Activated B cell treated with CpG ODN at 0.5 μM for 24 hours (primary cell): ENCODE measurements around the gene BRD4. TPM values are rescaled to one million over a fixed set of nuclear protein-coding genes. Genes with fewer than 3 reads are reported as not detected.
A peak's percentile ranks its signal among the peaks of the same experiment; 100 is the strongest.

ENCODE experiments used
- ATAC-seq: fragments of 200-7000 bp; cut with Tn5 transposase; one replicate; pipeline ENCODE4 v1.10.0; 2021; ENCODE audit warnings: low read depth, mild to moderate bottlenecking, moderate library complexity
- CTCF ChIA-PET: fragments of 350-600 bp; sonication (Branson Sonifier 250); formaldehyde crosslinking; loops from one replicate; lab custom pipeline; 2021; ENCODE audit warnings: antibody characterized with exemption; lab: Charles Lee
- POLR2A ChIA-PET: fragments of 350-600 bp; sonication (Branson Sonifier 250); formaldehyde crosslinking; loops from one replicate; lab custom pipeline; 2021; ENCODE audit warnings: antibody characterized with exemption; lab: Charles Lee
- DNase-seq: peaks from one replicate; pipeline ENCODE4 v3.0.0; 2022
- H3K27ac Mint-ChIP-seq: one replicate; pipeline ENCODE4 v1.8.0; 2020; ENCODE audit warnings: mixed read lengths
- H3K27me3 Mint-ChIP-seq: one replicate; pipeline ENCODE4 v1.8.0; 2021; ENCODE audit warnings: mixed read lengths
- H3K36me3 Mint-ChIP-seq: one replicate; pipeline ENCODE4 v1.8.0; 2021; ENCODE audit warnings: low read depth, mixed read lengths
- H3K4me1 Mint-ChIP-seq: one replicate; pipeline ENCODE4 v1.8.0; 2021; ENCODE audit warnings: mixed read lengths
- H3K4me3 Mint-ChIP-seq: one replicate; pipeline ENCODE4 v1.8.0; 2020; ENCODE audit warnings: mild to moderate bottlenecking, mixed read lengths
- H3K9me3 Mint-ChIP-seq: one replicate; pipeline ENCODE4 v1.8.0; 2020; ENCODE audit warnings: mixed read lengths
- intact Hi-C: fragments of 100-400 bp; cut with micrococcal nuclease; formaldehyde crosslinking; loops from one replicate; pipeline ENCODE4 v1.15.1; 2024
- total RNA-seq: library from RNA; stranded (reverse); gene quantifications from 2 replicates; pipeline ENCODE4 v1.2.3, GENCODE V29; 2022
- TF ChIP-seq, protein P1 (sequence below): fragments of 200-600 bp; IDR thresholded peaks from one replicate; pipeline ENCODE4 v1.8.0; 2022; ENCODE audit warnings: antibody characterized with exemption, mild to moderate bottlenecking

BRD4 gene
- total RNA-seq, 1 donor from 2014 or later: 164 TPM

DNA sequence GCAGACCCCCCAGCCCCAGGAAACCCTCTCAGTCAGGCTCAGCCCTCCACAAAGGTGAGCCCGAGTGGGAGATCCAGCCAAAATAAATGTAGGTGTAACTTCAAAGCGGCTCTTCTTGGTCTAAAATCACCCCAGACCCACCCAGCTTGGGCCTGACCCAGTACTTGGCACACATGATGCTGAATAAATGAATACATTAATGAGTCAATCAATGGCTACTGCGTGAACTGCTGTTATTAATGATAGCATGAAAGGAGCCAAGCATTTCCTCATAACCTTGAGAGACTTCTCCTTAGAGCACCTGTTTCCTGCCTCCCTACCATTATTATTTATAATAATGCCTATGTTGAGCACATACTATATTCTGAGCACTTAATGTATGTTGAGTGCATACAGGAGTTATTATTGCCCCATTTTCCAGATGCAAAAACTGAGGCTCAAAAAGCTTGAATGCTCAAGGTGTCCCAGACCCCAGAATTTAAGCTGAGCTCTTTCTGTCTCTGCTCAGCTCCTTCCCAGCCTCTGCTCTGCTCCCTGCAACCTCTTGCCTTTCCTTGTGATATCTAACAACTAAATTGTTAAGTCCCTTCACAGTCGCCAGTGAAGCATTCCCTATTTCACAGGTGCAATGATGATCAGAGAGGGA lies 135.9 kb downstream of the BRD4 start:
- DNase-seq: no peak
- CTCF ChIA-PET: no interaction called here
- TF ChIP-seq, protein P1, sequence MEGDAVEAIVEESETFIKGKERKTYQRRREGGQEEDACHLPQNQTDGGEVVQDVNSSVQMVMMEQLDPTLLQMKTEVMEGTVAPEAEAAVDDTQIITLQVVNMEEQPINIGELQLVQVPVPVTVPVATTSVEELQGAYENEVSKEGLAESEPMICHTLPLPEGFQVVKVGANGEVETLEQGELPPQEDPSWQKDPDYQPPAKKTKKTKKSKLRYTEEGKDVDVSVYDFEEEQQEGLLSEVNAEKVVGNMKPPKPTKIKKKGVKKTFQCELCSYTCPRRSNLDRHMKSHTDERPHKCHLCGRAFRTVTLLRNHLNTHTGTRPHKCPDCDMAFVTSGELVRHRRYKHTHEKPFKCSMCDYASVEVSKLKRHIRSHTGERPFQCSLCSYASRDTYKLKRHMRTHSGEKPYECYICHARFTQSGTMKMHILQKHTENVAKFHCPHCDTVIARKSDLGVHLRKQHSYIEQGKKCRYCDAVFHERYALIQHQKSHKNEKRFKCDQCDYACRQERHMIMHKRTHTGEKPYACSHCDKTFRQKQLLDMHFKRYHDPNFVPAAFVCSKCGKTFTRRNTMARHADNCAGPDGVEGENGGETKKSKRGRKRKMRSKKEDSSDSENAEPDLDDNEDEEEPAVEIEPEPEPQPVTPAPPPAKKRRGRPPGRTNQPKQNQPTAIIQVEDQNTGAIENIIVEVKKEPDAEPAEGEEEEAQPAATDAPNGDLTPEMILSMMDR: no peak
- ATAC-seq: no peak
- POLR2A ChIA-PET: no interaction called here
- intact Hi-C loops: loop anchor here (5.0 kb wide), 1 partner anchor 36 kb away; the partner anchor contains the start of gene EPHX3
- no peak overlapping the region for H3K4me3 Mint-ChIP-seq
- peaks cover 52% of the 10 kb centered on the region for H3K27me3 Mint-ChIP-seq
- H3K4me1 Mint-ChIP-seq: peaks cover 31% of the 10 kb centered on the region
- H3K9me3 Mint-ChIP-seq: no peaks in the 10 kb centered on the region
- H3K27ac Mint-ChIP-seq: no peak overlapping the region
- no peaks in the 10 kb centered on the region for H3K36me3 Mint-ChIP-seq

DNA sequence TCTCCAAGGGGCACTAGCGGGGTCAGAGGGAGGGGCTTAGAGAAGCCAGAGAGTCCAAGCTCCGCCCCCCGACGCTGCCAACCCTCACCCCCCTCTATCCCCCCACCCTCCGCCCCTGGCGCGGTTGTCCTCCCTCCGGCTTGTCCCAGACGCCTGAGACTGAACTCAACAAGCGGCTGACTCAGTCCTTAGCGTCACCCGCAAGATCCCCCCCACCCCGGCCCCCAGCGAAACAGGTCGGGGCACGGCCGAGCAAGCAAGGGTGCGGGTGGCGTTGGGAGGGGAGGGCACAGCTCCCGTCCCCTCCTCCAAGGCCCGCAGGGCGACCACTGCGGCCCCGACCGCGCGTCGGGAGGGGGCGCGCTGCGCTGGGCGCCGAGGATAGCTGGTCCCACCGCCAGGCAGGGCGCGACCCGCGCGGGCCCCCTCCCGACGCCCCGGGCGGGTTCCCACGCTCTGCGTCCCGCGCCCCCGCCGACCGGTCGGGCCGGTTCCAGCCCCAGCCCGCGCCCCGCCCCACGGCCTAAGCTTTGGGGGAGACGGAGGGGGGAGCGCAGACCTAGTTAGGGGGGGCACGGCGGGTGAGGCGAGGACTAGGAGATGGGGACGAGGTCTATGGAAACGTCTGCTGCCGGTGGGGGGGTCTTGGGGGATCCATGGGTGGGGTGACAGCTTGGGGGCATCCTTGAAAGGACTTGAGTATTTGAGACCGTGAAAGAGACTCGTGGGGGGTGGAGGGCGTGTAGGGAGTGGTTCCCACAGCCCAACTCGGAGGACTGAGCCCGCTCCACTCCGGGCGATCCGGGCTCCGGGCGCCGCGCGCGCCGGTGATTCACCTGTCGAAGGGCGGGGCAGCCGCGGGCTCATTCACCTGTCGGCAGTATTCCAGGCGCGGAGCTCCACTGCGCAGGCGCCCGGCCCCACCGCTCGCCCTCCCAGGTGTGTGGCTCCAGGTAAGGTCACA lies 136.7 kb downstream of the BRD4 start:
- H3K4me1 Mint-ChIP-seq: peaks cover 27% of the 10 kb centered on the region
- ATAC-seq: peak; percentile 40
- TF ChIP-seq, protein P1: no peak
- POLR2A ChIA-PET: interaction anchor here (0.6 kb wide), 1 partner anchor 23 kb away, joined by 3 read pairs; no protein-coding TSS in a partner anchor
- CTCF ChIA-PET: no interaction called here
- intact Hi-C loops: loop anchor here (5.0 kb wide), 1 partner anchor 37 kb away; the partner anchor contains the start of gene EPHX3
- no peaks in the 10 kb centered on the region for H3K9me3 Mint-ChIP-seq
- H3K27ac Mint-ChIP-seq: no peak overlapping the region
- H3K4me3 Mint-ChIP-seq: peak overlapping the region; percentile 44
- peaks cover 54% of the 10 kb centered on the region for H3K27me3 Mint-ChIP-seq
- no peak for DNase-seq
- no peaks in the 10 kb centered on the region for H3K36me3 Mint-ChIP-seq

DNA sequence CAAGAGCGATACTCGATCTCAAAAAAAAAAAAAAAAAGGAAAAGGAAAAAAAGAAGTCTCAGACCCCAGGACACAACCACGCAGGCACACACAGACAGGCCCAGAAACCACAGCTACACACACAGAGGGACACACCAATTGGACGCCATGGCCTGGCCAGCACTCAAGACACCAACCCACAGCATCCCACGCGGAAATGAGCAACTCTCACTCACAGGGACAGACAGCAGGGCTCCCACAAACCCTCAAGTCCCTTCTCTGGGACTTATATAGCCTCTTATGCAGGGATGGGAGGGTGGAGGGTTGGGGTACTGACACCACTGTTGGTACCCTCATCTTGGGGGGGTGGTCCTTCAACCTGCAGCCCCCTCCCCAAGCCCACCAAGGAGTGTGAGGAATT lies 137.4 kb downstream of the BRD4 start:
- H3K4me3 Mint-ChIP-seq: no peak overlapping the region
- DNase-seq: no peak
- ATAC-seq: no peak
- TF ChIP-seq, protein P1: no peak
- peaks cover 24% of the 10 kb centered on the region for H3K4me1 Mint-ChIP-seq
- ChIA-PET POLR2A (no interaction called here), CTCF (no interaction called here)
- no peaks in the 10 kb centered on the region for H3K36me3 Mint-ChIP-seq
- no peaks in the 10 kb centered on the region for H3K9me3 Mint-ChIP-seq
- intact Hi-C loops: loop anchor here (5.0 kb wide), 1 partner anchor 37 kb away; the partner anchor contains the start of gene EPHX3
- H3K27ac Mint-ChIP-seq: no peak overlapping the region
- H3K27me3 Mint-ChIP-seq: peaks cover 54% of the 10 kb centered on the region

DNA sequence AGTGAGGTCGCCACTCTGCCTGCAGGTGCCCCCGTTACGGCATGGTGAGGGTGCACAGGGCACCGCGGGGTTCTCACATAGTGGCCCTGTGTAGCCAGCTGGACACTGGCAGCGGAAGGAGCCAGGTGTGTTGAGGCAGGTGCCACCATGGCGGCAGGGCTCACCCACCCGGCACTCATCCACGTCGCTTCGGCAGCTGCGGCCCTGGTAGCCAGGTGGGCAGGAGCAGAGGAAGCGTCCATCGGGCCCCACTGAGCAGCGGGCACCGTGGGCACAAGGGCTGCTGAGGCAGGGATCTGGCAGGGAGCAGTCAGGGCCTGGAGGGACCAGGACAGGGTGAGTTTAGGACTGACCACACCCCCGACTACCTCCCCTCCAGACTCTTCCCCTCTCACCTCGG lies 140.4 kb downstream of the BRD4 start:
- ATAC-seq: no peak
- TF ChIP-seq, protein P1: no peak
- ChIA-PET POLR2A (no interaction called here), CTCF (no interaction called here)
- Mint-ChIP-seq H3K4me3 (no peak overlapping the region), H3K36me3 (no peaks in the 10 kb centered on the region), H3K9me3 (no peaks in the 10 kb centered on the region), H3K4me1 (peaks cover 14% of the 10 kb centered on the region), H3K27ac (no peak overlapping the region), H3K27me3 (peaks cover 36% of the 10 kb centered on the region)
- no peak for DNase-seq
- intact Hi-C loops: no loop called here

DNA sequence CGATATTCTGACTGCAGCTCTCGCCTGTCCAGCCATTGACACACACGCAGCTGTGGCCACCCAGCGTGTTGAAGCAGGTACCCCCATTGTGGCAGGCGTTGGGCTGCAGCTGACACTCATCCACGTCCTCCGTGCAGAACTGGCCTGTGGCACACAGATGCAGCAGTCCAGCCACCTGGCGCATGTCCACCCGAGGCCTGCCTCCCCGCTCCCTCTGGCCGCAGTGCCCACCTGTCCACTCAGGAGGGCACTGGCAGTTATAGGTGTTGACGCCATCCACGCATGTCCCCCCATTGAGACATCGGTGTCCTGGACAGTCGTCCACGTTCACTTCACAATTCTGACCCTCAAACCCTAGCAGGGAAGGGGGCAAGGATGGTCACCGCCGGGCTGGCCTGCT lies 140.8 kb downstream of the BRD4 start:
- CTCF ChIA-PET: no interaction called here
- ATAC-seq (no peak), DNase-seq (no peak)
- TF ChIP-seq, protein P1: no peak
- H3K27me3 Mint-ChIP-seq: peaks cover 32% of the 10 kb centered on the region
- peaks cover 10% of the 10 kb centered on the region for H3K4me1 Mint-ChIP-seq
- H3K27ac Mint-ChIP-seq: no peak overlapping the region
- intact Hi-C loops: no loop called here
- H3K4me3 Mint-ChIP-seq: no peak overlapping the region
- POLR2A ChIA-PET: no interaction called here
- no peaks in the 10 kb centered on the region for H3K36me3 Mint-ChIP-seq
- H3K9me3 Mint-ChIP-seq: no peaks in the 10 kb centered on the region
